Parathyroid adenoma (tissue), 2 donors: Measurements from ENCODE around the gene APAF1.

ENCODE experiments used
- H2AFZ ChIP-seq: fragments of 300-600 bp; sonication (generic); one replicate; pipeline ENCODE4 v1.7.0; 2017; ENCODE audit warnings: antibody characterized with exemption, mild to moderate bottlenecking
- H3K27ac ChIP-seq: fragments of 300-600 bp; sonication (generic); one replicate; pipeline ENCODE4 v1.7.0; 2017
- H3K27me3 ChIP-seq: fragments of 300-600 bp; sonication (generic); one replicate; pipeline ENCODE4 v1.7.0; 2017; ENCODE audit warnings: low read length; ENCODE audit not compliant: control insufficient read depth, insufficient read depth
- H3K36me3 ChIP-seq: fragments of 300-600 bp; sonication (generic); one replicate; pipeline ENCODE4 v1.7.0; 2017; ENCODE audit warnings: low read length; ENCODE audit not compliant: control insufficient read depth, insufficient read depth
- H3K4me1 ChIP-seq: fragments of 300-600 bp; sonication (generic); one replicate; pipeline ENCODE4 v1.7.0; 2017; ENCODE audit warnings: control low read depth
- H3K4me2 ChIP-seq: fragments of 300-600 bp; sonication (generic); one replicate; pipeline ENCODE4 v1.7.0; 2017; ENCODE audit warnings: low read length
- H3K4me3 ChIP-seq: fragments of 300-600 bp; sonication (generic); one replicate; pipeline ENCODE4 v1.7.0; 2017; ENCODE audit warnings: low read depth, low read length
- H3K79me2 ChIP-seq: fragments of 300-600 bp; sonication (generic); one replicate; pipeline ENCODE4 v1.7.0; 2017; ENCODE audit warnings: control low read depth
- H3K9ac ChIP-seq: fragments of 300-600 bp; sonication (generic); one replicate; pipeline ENCODE4 v1.7.0; 2017; ENCODE audit warnings: mild to moderate bottlenecking
- H3K9me3 ChIP-seq: fragments of 300-600 bp; sonication (generic); one replicate; pipeline ENCODE4 v1.7.0; 2017; ENCODE audit warnings: low read length; ENCODE audit not compliant: control insufficient read depth
- TF ChIP-seq, protein P1 (sequence below): fragments of 300-600 bp; sonication (generic); IDR thresholded peaks from one replicate; pipeline ENCODE4 v1.7.0; 2017; ENCODE audit warnings: antibody characterized with exemption, mild to moderate bottlenecking
- donor health status: primary hyperparathyroidism.

Gene APAF1

GRCh38 chr12:98678946-98679610 is 34.0 kb downstream of the APAF1 start:
- Histone ChIP-seq H3K27me3 (no peaks in the 10 kb centered on the region), H2AFZ (no peak overlapping the region), H3K79me2 (no peaks in the 10 kb centered on the region), H3K9me3 (no peaks in the 10 kb centered on the region), H3K4me2 (no peak overlapping the region), H3K9ac (no peak overlapping the region), H3K4me1 (no peaks in the 10 kb centered on the region), H3K27ac (no peak overlapping the region), H3K4me3 (no peak overlapping the region), H3K36me3 (no peaks in the 10 kb centered on the region)
- TF ChIP-seq, protein P1, sequence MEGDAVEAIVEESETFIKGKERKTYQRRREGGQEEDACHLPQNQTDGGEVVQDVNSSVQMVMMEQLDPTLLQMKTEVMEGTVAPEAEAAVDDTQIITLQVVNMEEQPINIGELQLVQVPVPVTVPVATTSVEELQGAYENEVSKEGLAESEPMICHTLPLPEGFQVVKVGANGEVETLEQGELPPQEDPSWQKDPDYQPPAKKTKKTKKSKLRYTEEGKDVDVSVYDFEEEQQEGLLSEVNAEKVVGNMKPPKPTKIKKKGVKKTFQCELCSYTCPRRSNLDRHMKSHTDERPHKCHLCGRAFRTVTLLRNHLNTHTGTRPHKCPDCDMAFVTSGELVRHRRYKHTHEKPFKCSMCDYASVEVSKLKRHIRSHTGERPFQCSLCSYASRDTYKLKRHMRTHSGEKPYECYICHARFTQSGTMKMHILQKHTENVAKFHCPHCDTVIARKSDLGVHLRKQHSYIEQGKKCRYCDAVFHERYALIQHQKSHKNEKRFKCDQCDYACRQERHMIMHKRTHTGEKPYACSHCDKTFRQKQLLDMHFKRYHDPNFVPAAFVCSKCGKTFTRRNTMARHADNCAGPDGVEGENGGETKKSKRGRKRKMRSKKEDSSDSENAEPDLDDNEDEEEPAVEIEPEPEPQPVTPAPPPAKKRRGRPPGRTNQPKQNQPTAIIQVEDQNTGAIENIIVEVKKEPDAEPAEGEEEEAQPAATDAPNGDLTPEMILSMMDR: no peak

DNA sequence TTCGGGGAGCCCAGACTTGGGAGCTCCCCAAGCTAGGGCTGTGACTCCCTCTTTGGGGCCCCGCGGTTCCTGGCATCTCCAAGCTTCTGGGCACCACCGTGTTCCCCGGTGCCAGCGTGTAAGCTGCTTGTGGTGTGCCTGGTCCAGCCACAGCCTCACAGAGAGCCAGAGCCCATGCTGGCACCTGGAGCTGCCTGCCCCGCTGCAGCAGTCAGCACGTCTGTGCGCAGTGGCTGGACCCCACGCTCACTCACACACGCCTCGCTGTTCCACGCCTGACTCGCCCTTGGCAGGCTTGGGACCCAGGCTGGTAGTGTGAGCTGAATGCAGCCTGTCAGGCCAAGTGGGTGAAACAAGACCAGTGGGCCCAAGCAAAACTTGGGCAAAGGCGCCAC is 34.5 kb downstream of the APAF1 start:
- TF ChIP-seq, protein P1: no peak
- Histone ChIP-seq H3K9me3 (no peaks in the 10 kb centered on the region), H3K27ac (no peak overlapping the region), H3K79me2 (no peaks in the 10 kb centered on the region), H3K27me3 (no peaks in the 10 kb centered on the region), H3K36me3 (no peaks in the 10 kb centered on the region), H3K9ac (no peak overlapping the region), H3K4me2 (no peak overlapping the region), H3K4me3 (no peak overlapping the region), H2AFZ (no peak overlapping the region), H3K4me1 (no peaks in the 10 kb centered on the region)

- H3K9me3 ChIP-seq: no peaks in the 10 kb centered on the region
- H3K9ac ChIP-seq: no peak overlapping the region
- no peak overlapping the region for H3K4me3 ChIP-seq
- H3K79me2 ChIP-seq: no peaks in the 10 kb centered on the region
- no peak overlapping the region for H2AFZ ChIP-seq
- no peaks in the 10 kb centered on the region for H3K27me3 ChIP-seq
- TF ChIP-seq, protein P1: no peak
- H3K36me3 ChIP-seq: no peaks in the 10 kb centered on the region
- H3K4me2 ChIP-seq: no peak overlapping the region
- no peak overlapping the region for H3K27ac ChIP-seq
- no peaks in the 10 kb centered on the region for H3K4me1 ChIP-seq
Observed at GRCh38 chr12:98684199-98684598, 39.1 kb downstream of the APAF1 start.

DNA sequence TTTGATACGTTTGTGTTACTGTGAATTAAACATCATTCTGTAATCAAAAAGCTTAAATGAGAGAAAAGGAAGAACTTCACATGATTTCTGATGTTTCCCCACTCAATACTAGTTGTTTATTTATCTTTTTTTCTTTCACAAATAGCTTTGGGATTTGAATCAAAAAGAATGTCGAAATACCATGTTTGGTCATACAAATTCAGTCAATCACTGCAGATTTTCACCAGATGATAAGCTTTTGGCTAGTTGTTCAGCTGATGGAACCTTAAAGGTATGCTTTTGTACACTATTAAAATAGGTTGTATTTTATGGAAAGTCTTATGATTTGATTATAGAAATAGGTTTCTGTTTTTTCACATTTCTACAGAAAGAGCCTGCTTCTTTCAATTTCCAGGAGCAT is 41.5 kb downstream of the APAF1 start:
- Histone ChIP-seq H3K36me3 (no peaks in the 10 kb centered on the region), H3K4me2 (no peak overlapping the region)
- TF ChIP-seq, protein P1: no peak

GRCh38 chr12:98691351-98691750 is 46.3 kb downstream of the APAF1 start:
- no peaks in the 10 kb centered on the region for H3K36me3 ChIP-seq
- no peak overlapping the region for H3K9ac ChIP-seq
- no peak overlapping the region for H2AFZ ChIP-seq
- H3K79me2 ChIP-seq: no peaks in the 10 kb centered on the region
- H3K27ac ChIP-seq: no peak overlapping the region
- no peak overlapping the region for H3K4me3 ChIP-seq
- peaks cover 4% of the 10 kb centered on the region for H3K4me1 ChIP-seq
- no peak overlapping the region for H3K4me2 ChIP-seq
- TF ChIP-seq, protein P1: no peak
- no peaks in the 10 kb centered on the region for H3K27me3 ChIP-seq
- H3K9me3 ChIP-seq: no peaks in the 10 kb centered on the region

More for the DNA sequence above, 41.5 kb downstream of the APAF1 start:
- no peak overlapping the region for H2AFZ ChIP-seq
- no peak overlapping the region for H3K4me3 ChIP-seq
- no peaks in the 10 kb centered on the region for H3K79me2 ChIP-seq
- no peaks in the 10 kb centered on the region for H3K9me3 ChIP-seq
- no peaks in the 10 kb centered on the region for H3K27me3 ChIP-seq
- H3K4me1 ChIP-seq: no peaks in the 10 kb centered on the region
- H3K27ac ChIP-seq: no peak overlapping the region
- H3K9ac ChIP-seq: no peak overlapping the region
